ENCODE data around the gene DNAH6.

The DNAH6 gene

DNA sequence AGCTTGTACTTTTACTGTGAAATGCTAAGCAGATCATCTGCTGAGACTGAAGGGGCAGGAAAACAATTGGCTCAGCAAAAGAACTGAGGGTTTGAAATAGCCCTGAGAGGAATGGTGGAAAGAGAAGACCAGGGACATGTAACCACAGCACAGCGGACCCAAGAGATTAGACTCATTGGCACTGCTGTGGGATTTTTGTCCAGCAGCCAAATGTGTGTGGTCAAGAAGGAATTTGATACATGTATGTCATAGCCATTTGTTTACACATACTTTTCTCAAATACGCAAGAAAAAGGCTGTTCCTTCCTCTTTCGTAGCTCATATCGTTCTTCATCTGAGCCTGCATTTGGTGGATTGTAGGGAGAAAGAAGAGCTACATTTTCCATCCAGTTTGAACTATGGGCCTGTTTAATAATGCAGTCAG lies 290.8 kb downstream of the DNAH6 start:
- no peak for DNase-seq

DNA sequence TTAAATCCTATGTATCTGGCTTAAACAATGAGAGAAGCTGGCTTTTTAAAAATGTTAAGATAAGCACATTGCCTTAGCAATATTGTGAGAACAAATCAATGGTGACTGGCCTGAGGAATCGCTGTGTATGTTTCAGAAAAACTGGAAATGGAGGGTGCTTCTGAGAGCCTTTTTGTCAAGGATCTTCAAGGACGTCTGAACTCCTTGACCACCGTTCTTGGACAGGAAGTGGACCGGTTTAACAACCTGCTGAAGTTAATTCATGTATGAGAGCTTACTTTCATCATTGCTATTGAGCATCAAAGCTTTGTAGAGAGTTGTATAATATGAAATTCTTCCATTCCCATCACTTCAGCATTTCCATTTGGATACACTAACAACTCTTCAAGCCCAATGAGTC lies 292.0 kb downstream of the DNAH6 start:
- DNase-seq = no peak

DNA sequence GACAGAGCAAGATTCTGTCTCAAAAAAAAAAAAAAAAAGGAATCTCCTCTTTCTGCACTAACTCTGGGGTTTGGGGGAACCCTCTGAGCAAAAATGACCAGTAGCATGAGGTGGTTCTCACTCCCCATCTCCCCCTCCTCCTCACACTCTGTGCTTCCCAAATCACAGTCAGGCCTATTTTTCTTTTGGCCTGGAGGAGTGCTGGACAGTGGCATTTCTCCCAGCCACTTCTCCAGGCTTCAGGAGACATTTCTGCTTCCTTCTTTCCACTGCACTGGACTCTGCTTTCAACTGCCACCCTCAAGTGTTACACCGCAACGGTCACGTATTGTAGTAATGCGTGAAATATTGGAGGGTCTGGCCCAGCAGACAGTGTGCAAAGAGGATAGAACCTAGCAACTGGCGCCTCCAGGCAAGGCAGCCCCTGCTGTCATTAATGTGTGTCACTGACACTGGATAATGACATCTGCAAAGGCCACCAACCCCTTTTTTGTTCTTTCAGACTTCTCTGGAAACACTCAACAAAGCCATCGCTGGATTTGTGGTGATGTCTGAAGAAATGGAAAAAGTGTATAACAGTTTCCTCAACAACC lies 295.6 kb downstream of the DNAH6 start:
- no peak for DNase-seq

DNA sequence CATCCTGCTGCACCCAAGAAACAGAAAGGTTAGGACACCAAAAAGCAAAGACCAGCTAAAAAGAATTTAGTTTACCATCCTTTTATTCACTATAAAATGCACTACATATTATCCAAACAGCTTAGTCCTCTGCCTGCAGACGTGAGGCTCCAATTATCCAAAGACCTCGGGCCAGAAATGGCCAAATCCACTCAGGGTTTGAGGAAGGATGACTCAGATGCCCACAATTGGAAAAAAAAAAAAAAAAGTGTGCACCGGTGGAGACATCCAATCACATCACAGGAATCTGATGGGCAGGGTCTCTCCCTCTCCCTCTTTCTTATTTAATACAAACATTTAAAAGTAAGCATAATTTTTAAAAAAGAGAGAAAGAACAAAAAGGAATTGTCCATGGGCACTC lies 298.8 kb downstream of the DNAH6 start:
- no peak for DNase-seq

DNA sequence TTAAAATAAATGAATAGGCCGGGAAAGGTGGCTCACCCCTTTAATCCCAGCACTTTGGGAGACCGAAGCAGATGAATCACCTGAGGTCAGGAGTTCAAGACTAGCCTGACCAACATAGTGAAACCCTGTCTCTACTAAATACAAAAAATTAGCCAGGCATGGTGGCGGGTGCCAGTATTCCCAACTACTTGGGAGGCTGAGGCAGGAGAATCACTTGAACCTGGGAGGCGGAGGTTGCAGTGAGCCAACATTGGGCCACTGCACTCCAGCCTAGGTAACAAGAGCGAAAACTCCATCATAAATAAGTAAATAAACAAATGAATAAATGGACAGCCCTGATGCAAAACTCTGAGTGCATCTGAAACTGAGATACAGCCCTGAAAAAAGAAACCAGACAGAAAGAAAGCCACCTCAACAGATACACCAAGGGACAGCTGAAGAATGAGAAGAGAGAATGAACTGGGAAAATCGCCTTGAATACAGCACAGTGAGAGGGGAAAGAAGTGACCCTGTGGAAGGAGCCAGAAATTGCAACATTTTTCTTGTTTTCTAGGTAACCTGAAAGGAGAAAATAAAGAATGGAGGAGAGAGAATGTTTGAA lies 300.2 kb downstream of the DNAH6 start:
- no peak for DNase-seq

DNA sequence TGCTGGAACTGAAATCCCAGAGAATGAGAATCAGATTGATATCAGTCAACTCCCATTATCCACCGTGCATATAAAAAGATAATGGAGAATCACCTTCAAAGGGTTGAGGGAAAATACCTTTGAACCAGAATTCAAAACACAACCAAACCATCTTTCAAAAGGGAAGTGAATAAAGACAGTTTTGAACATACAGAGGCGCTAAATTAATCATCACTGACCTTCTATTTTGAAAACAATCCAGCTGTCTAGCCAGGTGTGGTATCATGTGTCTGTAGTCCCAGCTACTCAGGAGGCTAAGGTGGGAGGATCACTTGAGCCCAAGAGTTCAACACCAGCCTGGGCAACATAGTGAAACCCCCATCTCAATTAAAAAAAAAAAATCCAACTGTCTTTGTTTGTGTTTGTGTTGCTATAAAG lies 300.9 kb downstream of the DNAH6 start:
- no peak for DNase-seq

DNA sequence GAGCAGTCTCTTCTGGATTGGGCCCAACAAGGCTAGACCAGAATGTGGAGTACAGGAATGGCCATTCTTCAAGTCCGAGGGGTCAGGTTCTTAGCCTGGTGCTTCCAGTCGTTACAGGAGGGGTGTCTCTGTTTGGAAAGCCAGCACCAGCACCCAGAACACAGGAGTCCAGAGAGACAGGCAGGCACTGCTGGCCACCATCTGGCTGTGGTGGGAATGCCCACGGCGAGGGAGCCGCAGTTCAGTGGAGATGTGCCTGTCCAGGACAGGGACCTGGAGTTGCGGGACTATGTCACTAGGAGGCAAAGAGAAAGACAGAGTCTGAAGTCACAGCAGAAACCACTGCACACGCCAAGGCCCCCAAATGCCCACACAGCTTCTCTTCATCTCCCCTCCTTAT lies 305.5 kb downstream of the DNAH6 start:
- no peak for DNase-seq

DNA sequence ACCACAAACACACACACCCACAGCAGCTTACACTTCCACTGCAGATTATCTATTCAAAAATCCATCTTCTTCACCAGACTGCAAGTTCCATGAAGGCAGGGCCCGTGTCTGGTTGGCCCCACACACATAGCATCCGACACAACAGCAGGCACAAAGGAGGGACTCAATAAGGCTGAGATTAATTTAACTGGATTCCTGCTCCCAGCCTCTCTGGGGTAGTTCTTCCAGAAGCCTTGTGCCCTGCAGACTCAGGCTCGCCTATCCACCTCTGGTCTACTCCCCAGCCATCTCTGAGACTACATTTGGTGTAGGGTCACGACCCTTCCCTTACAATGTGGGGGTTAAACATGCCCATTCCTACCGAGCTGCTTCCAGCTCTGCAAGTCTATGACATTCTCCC lies 306.9 kb downstream of the DNAH6 start:
- no peak for DNase-seq

DNA sequence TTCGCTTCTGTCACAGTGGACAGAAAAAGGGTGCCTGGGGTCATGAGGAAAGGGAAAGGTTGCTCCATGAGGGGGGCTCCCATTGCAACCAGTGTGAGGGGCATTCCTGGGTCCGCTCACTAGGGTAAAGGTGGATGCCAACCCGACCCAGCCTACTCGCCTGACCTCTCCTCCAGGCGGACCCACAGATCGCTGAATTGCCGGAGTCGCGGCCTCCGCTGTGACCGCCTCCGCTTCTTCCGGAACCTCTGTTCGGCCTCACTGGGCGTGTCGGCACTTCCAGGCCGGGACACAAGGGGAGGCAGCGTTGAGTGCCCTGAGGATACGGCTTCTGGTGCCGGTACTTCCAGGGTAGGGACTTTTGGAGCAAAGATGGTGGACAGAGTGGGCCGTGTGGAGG lies 307.5 kb downstream of the DNAH6 start:
- no peak for DNase-seq

DNA sequence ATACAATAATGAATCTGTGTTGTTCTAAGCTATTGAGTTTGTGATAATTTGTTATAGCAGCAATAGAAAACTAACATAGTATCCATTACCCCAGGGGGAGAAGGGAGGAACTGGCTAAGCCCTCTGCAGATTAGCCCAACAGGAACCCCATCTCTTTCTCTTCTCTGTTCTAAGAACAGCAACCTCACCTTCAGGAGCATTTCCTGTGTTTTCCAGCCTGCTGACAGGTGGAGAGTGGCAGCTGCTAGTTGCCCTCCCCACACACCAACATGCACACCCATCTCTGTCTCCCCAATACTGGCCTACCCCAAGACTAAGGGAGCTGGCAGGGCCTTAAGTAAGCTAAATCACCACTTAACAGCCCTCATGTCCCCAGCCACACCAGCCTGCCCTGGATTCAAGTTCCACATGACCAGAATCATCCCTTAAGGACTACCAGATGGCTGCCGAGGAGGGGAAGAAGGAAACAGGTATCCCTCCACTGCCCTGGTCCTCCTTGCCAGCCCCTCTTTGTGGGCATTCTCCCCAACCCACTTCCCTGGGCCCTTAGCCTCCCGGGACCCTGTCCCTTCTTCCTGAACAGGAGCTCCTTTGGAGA lies 311.8 kb downstream of the DNAH6 start:
- DNase-seq = no peak

DNA sequence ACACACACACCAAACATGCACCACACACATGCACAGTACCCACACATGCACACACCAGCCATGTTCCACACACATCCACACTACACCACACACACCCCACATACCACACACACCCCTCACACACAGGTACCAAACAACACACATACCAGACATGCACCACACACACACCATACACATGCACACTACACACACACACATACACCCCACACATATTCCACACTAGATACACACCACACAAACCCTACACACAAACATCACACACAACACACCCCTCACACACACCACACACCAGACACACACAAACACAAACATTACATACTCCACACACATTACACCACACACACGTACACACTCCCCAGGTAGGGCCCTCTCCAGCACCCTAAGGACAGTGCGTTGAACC lies 313.4 kb downstream of the DNAH6 start:
- no peak for DNase-seq

DNA sequence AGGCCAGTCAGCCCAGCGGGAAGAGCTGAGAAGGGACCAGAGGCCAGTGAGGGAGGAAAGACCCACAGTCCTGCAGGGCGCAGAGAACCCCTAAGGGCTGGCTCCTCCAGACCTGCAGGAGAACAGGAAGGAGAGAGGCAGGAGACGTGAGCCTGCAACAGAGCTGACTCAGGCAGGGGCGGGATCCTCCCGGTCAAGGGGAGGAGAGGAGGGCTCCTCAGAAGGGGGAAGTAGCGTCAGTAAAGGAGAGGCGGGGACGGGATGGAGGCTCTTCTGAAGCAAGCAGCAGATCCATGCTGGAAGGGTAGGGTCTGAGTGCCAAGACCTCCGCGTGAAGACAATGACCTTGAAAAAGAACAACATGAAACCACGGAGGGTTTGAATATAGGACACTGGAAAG lies 313.8 kb downstream of the DNAH6 start:
- DNase-seq = no peak

DNA sequence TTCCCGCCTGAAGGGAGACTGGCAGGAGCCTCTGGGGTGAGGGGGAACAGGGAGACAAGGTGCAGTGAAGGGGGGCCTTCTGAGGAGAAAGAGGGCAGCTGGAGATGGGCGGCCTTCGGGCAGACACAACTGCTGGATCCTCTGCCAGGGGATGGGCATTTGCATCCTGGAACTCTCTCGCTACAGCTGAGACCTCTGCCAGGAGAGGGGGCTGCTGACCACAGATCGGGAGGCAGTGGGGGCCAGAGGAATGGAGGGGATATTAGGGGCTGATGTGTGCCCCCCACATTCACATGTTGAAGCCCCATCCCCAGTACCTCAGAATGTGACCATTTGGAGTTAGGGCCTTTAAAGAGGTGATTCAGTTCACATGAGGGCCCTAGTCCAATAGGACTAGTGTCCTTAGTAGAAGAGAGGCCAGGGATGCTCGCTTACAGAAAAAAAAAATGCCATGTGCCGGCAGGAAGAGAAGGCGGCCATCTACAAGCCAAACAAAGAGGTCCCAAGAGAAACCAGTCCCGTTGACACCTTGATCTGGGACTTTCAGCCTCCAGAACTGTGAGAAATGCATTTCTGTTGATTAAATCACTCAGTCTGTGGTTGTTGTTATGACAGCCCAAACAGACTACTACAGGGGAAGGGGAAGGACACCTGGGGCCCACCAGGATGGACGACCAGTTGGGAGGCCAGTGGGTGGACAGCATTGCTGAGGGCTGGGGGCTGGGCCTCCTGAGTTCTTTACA lies 314.6 kb downstream of the DNAH6 start:
- DNase-seq = no peak

DNA sequence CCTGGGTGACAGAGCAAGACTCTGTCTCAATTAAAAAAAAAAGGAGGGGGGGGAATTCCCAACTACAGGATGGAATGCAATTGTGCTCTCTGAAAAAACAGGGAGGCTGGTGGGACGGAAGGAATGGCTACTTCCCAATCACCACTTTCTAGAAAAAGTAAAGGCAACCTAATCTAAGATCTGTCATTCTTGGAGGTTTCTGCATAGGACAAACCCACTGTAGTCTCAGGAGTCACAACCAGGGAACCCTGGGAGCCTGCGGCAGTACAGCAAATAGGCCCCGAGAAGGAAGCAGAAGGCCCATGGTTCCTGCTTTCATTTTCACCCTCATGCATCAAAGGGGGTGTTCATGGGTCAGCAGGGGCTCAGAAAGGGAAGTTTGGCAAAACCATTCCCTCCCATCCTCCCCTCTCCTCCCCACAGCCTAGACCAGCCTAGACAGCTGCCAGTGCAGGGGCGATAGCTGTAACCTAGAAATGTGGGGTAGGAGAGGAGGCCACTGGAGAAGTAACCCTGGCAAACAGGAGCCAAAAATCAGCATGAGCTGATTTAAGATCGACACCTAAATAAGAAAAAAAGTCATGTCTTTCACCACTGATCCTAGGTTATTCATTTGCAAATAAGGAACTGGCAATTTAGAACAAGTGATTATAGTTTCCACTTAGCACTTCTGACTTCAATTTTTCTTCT lies 316.6 kb downstream of the DNAH6 start:
- DNase-seq = no peak

DNA sequence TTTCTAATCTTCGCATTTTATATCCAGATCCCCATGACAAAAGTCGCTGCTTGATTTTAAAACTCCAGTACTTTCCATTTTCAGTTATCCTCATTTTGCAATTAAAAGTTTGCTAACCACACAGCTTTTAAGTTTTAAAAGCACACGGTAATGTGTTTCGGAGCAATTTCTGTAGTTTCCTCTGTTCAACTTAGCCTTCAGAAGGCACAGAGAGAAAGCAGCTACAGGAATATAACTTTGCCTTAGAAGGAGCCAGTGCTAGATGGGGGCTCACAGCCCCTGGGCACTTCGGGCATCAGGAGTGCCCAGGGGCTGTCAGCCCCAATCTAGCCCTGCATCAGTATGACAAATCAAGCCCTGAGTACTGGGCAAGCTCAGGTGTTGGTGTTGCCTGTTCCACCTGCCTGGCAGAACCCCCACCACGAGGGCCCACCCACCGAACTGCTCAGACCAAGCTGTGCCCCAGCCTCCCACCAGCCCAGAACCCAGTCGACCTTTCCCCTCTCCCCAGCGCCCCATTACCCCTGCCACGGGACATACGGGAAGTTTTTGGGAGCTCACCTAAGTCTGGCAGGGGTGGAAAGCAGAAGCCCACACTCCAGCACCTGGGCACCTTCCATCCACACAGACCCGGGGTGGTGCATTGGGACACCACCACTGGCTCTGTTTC lies 317.3 kb downstream of the DNAH6 start:
- no peak for DNase-seq

DNA sequence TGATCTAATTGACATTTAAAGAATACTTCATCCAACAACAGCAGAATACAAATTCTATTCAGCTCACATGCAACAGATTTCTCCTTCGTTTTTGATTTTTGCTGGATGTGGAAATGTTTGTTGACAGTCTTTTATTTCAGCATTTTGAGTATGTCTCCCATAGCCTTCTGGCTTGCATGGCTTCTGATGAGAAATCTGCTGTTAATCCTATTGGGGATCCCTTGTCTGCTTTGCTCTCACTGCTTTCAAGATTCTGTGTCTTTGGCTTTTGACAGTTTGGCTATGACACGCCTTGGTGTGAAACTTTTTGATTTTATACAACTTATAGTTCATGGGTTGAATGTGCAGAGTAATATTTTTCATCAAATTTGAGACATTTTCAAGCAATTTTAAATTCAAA lies 319.9 kb downstream of the DNAH6 start:
- no peak for DNase-seq

DNA sequence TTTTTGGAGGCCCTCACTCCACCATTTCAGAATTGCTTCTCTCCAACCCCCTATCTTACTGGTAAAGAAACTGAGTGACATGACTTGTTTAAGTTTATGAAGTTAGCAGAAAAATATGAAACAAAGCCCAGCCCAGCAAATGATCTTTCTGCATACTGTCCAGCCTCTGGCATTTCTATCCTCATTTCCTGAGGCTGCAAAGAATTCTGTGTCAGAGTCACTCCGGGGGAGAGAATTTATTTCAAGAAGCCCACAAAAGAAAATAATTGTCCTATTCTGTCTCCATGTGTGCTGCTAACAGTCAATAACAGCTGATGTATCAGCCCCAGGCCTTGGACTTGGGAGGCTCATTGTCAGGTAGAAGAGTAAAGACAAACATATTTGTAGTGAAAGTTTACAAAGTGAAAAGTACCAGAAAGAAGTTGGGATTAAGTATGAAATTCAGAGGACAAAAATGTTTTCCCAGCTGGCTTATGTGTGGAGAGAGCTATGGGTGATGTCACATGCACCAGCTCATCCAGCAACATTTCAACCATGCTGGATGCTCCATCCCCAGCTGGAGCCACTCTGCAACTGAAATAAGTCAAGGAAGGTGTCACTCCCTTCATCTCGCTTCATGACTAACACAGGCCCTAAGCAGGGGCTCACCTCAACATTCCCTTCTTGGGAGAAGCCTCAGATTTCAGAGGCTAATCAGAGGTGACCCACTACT lies 322.3 kb downstream of the DNAH6 start:
- no peak for DNase-seq

DNA sequence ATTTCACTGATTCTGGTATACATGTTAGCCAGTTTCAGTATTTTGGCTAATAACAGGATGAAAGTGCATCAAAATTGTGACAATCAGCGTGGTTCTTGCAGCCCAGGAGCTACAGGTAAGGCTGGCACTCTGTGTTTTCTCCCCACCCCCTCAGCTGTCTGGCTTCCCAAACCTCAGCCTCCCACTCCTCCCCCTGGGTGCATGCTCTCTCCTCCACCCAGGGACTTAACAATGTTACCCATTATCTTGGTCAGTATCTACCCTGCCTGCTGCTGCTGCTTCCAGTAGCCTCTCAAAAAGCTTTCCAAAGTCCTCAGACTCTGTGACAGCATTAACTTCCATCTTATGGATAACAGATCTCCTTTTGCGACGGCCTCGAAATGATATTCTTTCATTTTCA lies 323.6 kb downstream of the DNAH6 start:
- DNase-seq = no peak

DNA sequence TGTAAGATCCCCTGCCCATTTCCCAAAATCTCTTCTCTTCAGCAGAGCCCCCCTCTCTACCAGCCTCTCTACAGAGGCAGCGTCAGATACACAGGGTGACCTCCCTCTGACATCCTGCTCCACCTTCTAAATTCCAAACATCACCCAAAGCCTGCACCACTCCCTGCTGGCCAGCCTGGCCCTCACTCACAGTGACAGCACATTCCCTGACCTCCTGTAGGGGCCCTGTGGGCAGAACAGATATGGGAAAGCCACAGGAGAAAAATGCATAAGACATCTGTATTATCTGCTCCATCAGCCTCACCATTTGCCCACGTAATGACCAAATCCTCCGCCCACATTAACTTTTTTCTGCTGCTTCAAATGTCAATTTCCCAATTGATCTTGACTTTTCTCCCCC lies 324.0 kb downstream of the DNAH6 start:
- DNase-seq = no peak

DNA sequence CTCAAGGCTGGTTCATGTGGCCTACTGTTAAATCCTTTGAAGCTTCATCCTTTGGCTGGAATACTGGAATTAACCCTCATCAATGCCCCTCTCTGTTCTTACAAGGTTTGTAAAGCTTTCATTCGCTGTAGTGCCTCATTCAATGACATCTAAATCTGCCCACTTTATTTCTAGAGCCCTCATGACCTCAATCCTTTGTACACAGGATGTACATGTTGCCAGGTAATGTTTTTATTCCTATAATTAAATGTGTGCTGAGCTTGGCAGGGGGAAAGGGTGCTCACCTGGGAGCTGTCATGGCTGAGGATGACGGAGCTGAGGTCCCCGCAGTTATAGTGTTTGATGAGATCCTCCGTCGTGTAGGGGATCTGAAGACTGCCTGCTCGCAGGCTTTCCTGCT lies 325.3 kb downstream of the DNAH6 start:
- no peak for DNase-seq

DNA sequence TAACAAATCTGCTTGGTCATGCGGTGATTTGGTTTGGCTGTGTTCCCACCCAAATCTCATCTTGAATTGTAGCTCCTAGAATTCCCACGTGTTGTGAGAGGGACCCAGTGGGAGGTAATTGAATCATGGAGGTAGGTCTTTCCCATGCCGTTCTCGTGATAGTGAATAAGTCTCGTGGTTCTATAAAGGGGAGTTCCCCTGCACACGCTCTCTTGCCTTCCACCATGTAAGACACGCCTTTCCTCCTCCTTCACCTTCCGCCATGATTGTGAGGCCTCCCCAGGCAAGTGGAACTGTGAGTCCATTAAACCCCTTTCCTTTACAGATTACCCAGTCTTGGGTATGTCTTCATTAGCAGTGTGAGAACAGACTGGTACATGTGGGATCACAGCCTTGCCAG lies 327.8 kb downstream of the DNAH6 start:
- no peak for DNase-seq

DNA sequence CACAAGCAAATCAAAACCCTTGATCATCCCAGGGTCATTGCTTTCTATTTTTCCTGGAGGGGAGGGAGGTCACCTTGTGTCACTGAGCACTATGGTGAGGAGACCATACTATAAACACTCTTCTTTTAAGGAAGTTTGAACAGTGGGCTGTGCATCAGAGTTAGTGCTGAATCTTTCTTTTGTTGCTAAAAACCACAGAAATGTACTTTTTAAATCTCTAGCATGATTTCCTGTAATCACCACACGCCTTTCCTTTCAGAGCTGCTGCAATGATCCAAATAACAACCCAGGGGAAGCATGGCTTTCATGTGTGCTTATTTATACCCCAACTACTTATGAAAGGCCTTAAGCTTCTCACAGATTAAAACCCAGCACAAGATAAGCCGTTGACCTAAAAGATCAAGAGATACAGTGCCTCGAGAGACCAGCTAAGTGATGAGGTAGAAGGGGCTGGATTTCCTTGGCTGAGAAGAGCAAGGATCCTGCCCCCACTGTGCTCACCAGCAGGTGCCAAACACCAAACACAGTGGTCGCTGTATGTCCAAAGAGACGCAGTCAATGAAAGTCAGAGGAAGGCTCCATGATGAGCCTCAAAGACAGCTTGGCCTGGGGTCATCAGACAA lies 329.9 kb downstream of the DNAH6 start:
- DNase-seq = no peak

Measured in NCI-H1105 (cell line).